IMR-90 (cell line): ENCODE results near the gene ZFAND2B.

Source experiments
- CEBPB ChIP-seq: IDR thresholded peaks from 2 replicates; pipeline ENCODE4 v1.6.1; 2012; ENCODE audit warnings: low read depth, low read length, improper control_type of control experiment
- CHD1 ChIP-seq: IDR thresholded peaks from 2 replicates; pipeline ENCODE4 v1.6.1; 2012; ENCODE audit warnings: low read depth, low read length, improper control_type of control experiment
- FOS ChIP-seq: fragments of 150-350 bp; IDR thresholded peaks from 2 replicates; pipeline ENCODE4 v1.6.1; 2016; ENCODE audit warnings: low read depth, low read length
- MAFK ChIP-seq: IDR thresholded peaks from 2 replicates; pipeline ENCODE4 v1.6.1; 2012; ENCODE audit warnings: low read depth, low read length, improper control_type of control experiment
- NFE2L2 ChIP-seq: fragments of 150-350 bp; IDR thresholded peaks from 2 replicates; pipeline ENCODE4 v1.6.1; 2016; ENCODE audit warnings: low read depth, mild to moderate bottlenecking, low read length
- POLR2A ChIP-seq: IDR thresholded peaks from 2 replicates; pipeline ENCODE4 v1.6.1; 2012; ENCODE audit warnings: mild to moderate bottlenecking, low read depth, low read length
- RAD21 ChIP-seq: IDR thresholded peaks from 2 replicates; pipeline ENCODE4 v1.6.1; 2012; ENCODE audit warnings: low read length, improper control_type of control experiment
- RCOR1 ChIP-seq: IDR thresholded peaks from 2 replicates; pipeline ENCODE4 v1.6.1; 2012; ENCODE audit warnings: mild to moderate bottlenecking, low read length, improper control_type of control experiment; ENCODE audit not compliant: insufficient replicate concordance
- RFX5 ChIP-seq: IDR thresholded peaks from 2 replicates; pipeline ENCODE4 v1.8.0; 2012; ENCODE audit warnings: low read depth, mild to moderate bottlenecking, low read length, moderate library complexity
- SMC3 ChIP-seq: fragments of 150-350 bp; IDR thresholded peaks from 2 replicates; pipeline ENCODE4 v1.6.1; 2016; ENCODE audit warnings: low read depth, mild to moderate bottlenecking, antibody characterized with exemption, low read length, moderate library complexity
- TF ChIP-seq, protein P1 (sequence below): conservative IDR thresholded peaks from 2 replicates; pipeline ENCODE4 v1.5.1; 2012; ENCODE audit warnings: mild to moderate bottlenecking, low read depth, low read length, improper control_type of control experiment
- TF ChIP-seq, protein P2 (sequence below): fragments of 150-350 bp; IDR thresholded peaks from 2 replicates; pipeline ENCODE4 v1.6.1; 2016; ENCODE audit warnings: low read depth, mild to moderate bottlenecking, low read length, moderate library complexity, borderline replicate concordance
- TF ChIP-seq, protein P3 (sequence below): fragments of 150-350 bp; IDR thresholded peaks from 2 replicates; pipeline ENCODE4 v1.6.1; 2017; ENCODE audit warnings: mild to moderate bottlenecking, antibody characterized with exemption, low read length, low read depth

DNA sequence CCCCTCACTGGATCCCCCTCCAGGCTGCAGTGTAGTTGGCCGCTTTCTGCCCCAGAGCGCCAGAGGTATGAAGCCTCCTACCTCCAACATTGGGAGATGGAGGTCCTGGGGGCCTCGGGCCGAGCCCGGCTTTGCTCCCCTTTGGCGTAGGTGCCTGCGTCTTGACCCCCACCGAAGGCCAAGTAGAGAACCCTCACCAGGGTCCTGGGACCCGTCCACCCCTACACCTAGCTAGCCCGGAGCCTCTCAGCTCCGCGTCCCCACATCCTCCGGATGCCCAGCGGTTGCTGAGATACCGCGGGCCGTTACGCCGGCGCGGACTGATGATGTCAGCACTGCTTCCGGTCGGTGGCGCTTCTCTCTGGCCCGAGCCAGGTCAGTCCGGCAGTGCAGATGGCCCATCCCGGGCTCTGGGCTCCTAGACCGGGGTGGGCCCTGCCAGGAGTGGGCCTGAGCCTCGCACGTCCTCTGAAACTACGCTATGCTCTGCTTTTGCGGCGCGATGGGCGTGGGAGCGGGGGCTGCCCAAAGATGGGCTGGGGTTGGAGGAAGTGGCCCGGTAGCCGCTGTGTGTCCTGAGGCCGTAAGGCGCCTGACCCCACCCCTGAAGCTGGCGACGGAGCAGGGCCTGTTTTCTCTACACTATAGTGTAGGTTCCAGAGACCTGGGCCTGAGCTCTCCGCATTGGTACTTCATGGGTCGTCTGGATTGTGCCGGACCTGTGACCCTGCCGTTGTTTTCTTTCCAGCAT lies 38.7 kb downstream of the ZFAND2B start, which contains the start of the genes GLB1L and STK16:
- TF ChIP-seq, protein P1, sequence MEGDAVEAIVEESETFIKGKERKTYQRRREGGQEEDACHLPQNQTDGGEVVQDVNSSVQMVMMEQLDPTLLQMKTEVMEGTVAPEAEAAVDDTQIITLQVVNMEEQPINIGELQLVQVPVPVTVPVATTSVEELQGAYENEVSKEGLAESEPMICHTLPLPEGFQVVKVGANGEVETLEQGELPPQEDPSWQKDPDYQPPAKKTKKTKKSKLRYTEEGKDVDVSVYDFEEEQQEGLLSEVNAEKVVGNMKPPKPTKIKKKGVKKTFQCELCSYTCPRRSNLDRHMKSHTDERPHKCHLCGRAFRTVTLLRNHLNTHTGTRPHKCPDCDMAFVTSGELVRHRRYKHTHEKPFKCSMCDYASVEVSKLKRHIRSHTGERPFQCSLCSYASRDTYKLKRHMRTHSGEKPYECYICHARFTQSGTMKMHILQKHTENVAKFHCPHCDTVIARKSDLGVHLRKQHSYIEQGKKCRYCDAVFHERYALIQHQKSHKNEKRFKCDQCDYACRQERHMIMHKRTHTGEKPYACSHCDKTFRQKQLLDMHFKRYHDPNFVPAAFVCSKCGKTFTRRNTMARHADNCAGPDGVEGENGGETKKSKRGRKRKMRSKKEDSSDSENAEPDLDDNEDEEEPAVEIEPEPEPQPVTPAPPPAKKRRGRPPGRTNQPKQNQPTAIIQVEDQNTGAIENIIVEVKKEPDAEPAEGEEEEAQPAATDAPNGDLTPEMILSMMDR: peak; percentile 9; the same call in 1 of the 2 replicates
- TF ChIP-seq RFX5 (no peak), NFE2L2 (no peak), RCOR1 (no peak), POLR2A (peak; percentile 95), RAD21 (no peak; the same call in 1 of the 2 replicates), CEBPB (no peak), MAFK (0 out of 2 replicates have a peak, but pooled peaks have one; percentile 28), SMC3 (no peak; the same call in 1 of the 2 replicates), FOS (no peak), CHD1 (no peak)
- TF ChIP-seq, protein P2, sequence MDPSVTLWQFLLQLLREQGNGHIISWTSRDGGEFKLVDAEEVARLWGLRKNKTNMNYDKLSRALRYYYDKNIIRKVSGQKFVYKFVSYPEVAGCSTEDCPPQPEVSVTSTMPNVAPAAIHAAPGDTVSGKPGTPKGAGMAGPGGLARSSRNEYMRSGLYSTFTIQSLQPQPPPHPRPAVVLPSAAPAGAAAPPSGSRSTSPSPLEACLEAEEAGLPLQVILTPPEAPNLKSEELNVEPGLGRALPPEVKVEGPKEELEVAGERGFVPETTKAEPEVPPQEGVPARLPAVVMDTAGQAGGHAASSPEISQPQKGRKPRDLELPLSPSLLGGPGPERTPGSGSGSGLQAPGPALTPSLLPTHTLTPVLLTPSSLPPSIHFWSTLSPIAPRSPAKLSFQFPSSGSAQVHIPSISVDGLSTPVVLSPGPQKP: 0 out of 2 replicates have a peak, but pooled peaks have one; percentile 66
- TF ChIP-seq, protein P3, sequence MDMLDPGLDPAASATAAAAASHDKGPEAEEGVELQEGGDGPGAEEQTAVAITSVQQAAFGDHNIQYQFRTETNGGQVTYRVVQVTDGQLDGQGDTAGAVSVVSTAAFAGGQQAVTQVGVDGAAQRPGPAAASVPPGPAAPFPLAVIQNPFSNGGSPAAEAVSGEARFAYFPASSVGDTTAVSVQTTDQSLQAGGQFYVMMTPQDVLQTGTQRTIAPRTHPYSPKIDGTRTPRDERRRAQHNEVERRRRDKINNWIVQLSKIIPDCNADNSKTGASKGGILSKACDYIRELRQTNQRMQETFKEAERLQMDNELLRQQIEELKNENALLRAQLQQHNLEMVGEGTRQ: no peak
